HG02870 (cell line): ENCODE measurements around the gene SLC25A33.

ENCODE experiments used
- ATAC-seq: cut with Tn5 transposase; IDR thresholded peaks from one replicate; pipeline ENCODE4 v1.9.1; 2021; ENCODE audit warnings: mild to moderate bottlenecking, moderate library complexity; ENCODE audit not compliant: unreplicated experiment

SLC25A33 gene

GRCh38 chr1:9586147-9586766, 47.0 kb downstream of the SLC25A33 start:
- no peak for ATAC-seq

- ATAC-seq: peak; percentile 57
Measured at GRCh38 chr1:9588551-9589143, 49.4 kb downstream of the SLC25A33 start, which contains the start of gene TMEM201. TMEM201 (plus strand) TSS chr1:9588911; CDS start chr1:9588931, 20 bp downstream.

GRCh38 chr1:9589144-9589718, 50.0 kb downstream of the SLC25A33 start:
- peak; percentile 15 for ATAC-seq

- no peak for ATAC-seq
Measured at GRCh38 chr1:9589719-9590157, 50.5 kb downstream of the SLC25A33 start.

GRCh38 chr1:9590201-9590600, 50.9 kb downstream of the SLC25A33 start:
- ATAC-seq: no peak

- no peak for ATAC-seq
Measured at GRCh38 chr1:9590945-9591668, 51.8 kb downstream of the SLC25A33 start.

GRCh38 chr1:9591669-9592509, 52.6 kb downstream of the SLC25A33 start:
- no peak for ATAC-seq

- ATAC-seq: no peak
Measured at GRCh38 chr1:9592510-9593075, 53.3 kb downstream of the SLC25A33 start.

- ATAC-seq: no peak
Measured at GRCh38 chr1:9593147-9593491, 53.9 kb downstream of the SLC25A33 start.

- no peak for ATAC-seq
Measured at GRCh38 chr1:9593492-9594465, 54.5 kb downstream of the SLC25A33 start.

GRCh38 chr1:9594471-9595155, 55.3 kb downstream of the SLC25A33 start:
- ATAC-seq: no peak

GRCh38 chr1:9595156-9595967, 56.1 kb downstream of the SLC25A33 start:
- no peak for ATAC-seq

GRCh38 chr1:9595968-9596340, 56.7 kb downstream of the SLC25A33 start:
- no peak for ATAC-seq

GRCh38 chr1:9596415-9597123, 57.3 kb downstream of the SLC25A33 start:
- no peak for ATAC-seq

- no peak for ATAC-seq
Measured at GRCh38 chr1:9597361-9598315, 58.4 kb downstream of the SLC25A33 start.

- no peak for ATAC-seq
Measured at GRCh38 chr1:9598316-9598700, 59.0 kb downstream of the SLC25A33 start.
